ENCODE measurements around the gene MAD1L1.

DNA sequence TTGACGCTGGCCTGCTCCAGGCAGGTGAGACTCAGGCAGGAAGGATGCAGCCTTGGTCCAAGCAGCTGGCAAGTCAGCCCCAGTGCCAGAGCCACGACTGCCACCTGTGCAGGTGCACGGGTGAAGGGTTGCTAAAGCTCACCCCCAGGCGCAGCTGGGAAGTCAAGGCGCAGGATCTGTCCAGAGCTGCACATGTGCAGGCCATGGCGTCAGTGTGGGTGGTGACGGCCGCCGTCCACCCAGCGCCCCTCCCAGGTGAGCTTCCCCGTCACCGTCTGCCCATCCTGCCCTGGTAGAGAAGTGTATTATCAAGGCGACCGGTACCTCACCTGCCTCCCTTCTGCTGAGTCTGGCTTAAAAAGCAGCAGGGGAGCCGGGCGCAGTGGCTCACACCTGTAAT, 110.1 kb downstream of the MAD1L1 start:
- TF ChIP-seq POLR2A (IDR thresholded peaks at IDR 0.05) (no peak), CTCF (IDR thresholded peaks at IDR 0.05) (no peak)
